Measurements from ENCODE around the gene PHKB.

GRCh38 chr16:47460711-47461597 is at the start of gene PHKB, which contains the start of gene ITFG1:
- TF ChIP-seq CTCF (IDR thresholded peaks at IDR 0.05; ENCODE audit: low read length): no peak
- TF ChIP-seq EZH2 (optimal IDR thresholded peaks at IDR 0.05; ENCODE audit: low read depth, low read length): no peak
- no peak for TF ChIP-seq EZH2phosphoT487 (IDR thresholded peaks at IDR 0.05; ENCODE audit: low read length)

All from MM.1S (cell line).